Glutamatergic neuron (in vitro differentiated cells): ENCODE measurements around the gene CLIP1. TPM values are rescaled to one million over a fixed set of nuclear protein-coding genes. Genes with fewer than 3 reads are reported as not detected.

Experiments
- DNase-seq: peaks from one replicate; pipeline ENCODE4 v3.0.0; 2022
- H3K27ac Mint-ChIP-seq: one replicate; pipeline ENCODE4 v1.8.0; 2020; ENCODE audit warnings: mild to moderate bottlenecking, mixed read lengths, inconsistent platforms; ENCODE audit not compliant: unreplicated experiment
- H3K27me3 Mint-ChIP-seq: one replicate; pipeline ENCODE4 v1.8.0; 2020; ENCODE audit warnings: mild to moderate bottlenecking, moderate library complexity, mixed read lengths, inconsistent platforms; ENCODE audit not compliant: unreplicated experiment
- H3K36me3 Mint-ChIP-seq: one replicate; pipeline ENCODE4 v1.8.0; 2020; ENCODE audit warnings: mild to moderate bottlenecking, mixed read lengths, inconsistent platforms; ENCODE audit not compliant: unreplicated experiment
- H3K4me1 Mint-ChIP-seq: one replicate; pipeline ENCODE4 v1.8.0; 2020; ENCODE audit warnings: mild to moderate bottlenecking, low read depth, mixed read lengths, inconsistent platforms; ENCODE audit not compliant: unreplicated experiment
- H3K4me3 Mint-ChIP-seq: one replicate; pipeline ENCODE4 v1.8.0; 2020; ENCODE audit warnings: mild to moderate bottlenecking, mixed read lengths, inconsistent platforms; ENCODE audit not compliant: unreplicated experiment
- H3K9me3 Mint-ChIP-seq: one replicate; pipeline ENCODE4 v1.8.0; 2020; ENCODE audit warnings: mild to moderate bottlenecking, moderate library complexity, mixed read lengths, inconsistent platforms; ENCODE audit not compliant: unreplicated experiment
- CTCF ChIP-seq: fragments of 200-600 bp; sonication (generic); IDR thresholded peaks from one replicate; pipeline ENCODE4 v1.5.0; 2021; ENCODE audit not compliant: partially characterized antibody, unreplicated experiment
- total RNA-seq: library from RNA; stranded (reverse); fragmentation: NEBNext Ultra II Directional; extraction: Animal tissue kit (Norgen Biotek cat#: 25700); gene quantifications from one replicate; pipeline ENCODE4 v1.2.1, GENCODE V29; 2021; ENCODE audit not compliant: unreplicated experiment

CLIP1 gene
- total RNA-seq, 1 donor from 2014 or later: 65.7 TPM

- no peak for DNase-seq
- Mint-ChIP-seq H3K27me3 (no peaks in the 10 kb centered on the region), H3K4me1 (peaks cover 3% of the 10 kb centered on the region), H3K27ac (no peak overlapping the region), H3K4me3 (no peak overlapping the region), H3K9me3 (no peaks in the 10 kb centered on the region), H3K36me3 (no peaks in the 10 kb centered on the region)
- TF ChIP-seq CTCF: no peak
Measured at GRCh38 chr12:122311696-122312095, 110.8 kb downstream of the CLIP1 start.

- no peaks in the 10 kb centered on the region for H3K36me3 Mint-ChIP-seq
- no peak for TF ChIP-seq CTCF
- peak overlapping the region; percentile 49 for H3K27ac Mint-ChIP-seq
- no peaks in the 10 kb centered on the region for H3K27me3 Mint-ChIP-seq
- H3K9me3 Mint-ChIP-seq: peaks cover 2% of the 10 kb centered on the region
- peaks cover 3% of the 10 kb centered on the region for H3K4me1 Mint-ChIP-seq
- H3K4me3 Mint-ChIP-seq: no peak overlapping the region
- DNase-seq: no peak
Measured at GRCh38 chr12:122310626-122311333, 111.7 kb downstream of the CLIP1 start.

GRCh38 chr12:122309564-122310121 lies 112.8 kb downstream of the CLIP1 start:
- DNase-seq: no peak
- H3K36me3 Mint-ChIP-seq: no peaks in the 10 kb centered on the region
- TF ChIP-seq CTCF: no peak
- no peak overlapping the region for H3K27ac Mint-ChIP-seq
- H3K4me1 Mint-ChIP-seq: peaks cover 3% of the 10 kb centered on the region
- H3K4me3 Mint-ChIP-seq: no peak overlapping the region
- peaks cover 2% of the 10 kb centered on the region for H3K9me3 Mint-ChIP-seq
- no peaks in the 10 kb centered on the region for H3K27me3 Mint-ChIP-seq

- Mint-ChIP-seq H3K9me3 (peaks cover 2% of the 10 kb centered on the region), H3K36me3 (no peaks in the 10 kb centered on the region)
Measured at GRCh38 chr12:122308811-122309210, 113.7 kb downstream of the CLIP1 start.

More at GRCh38 chr12:122308811-122309210, 113.7 kb downstream of the CLIP1 start:
- Mint-ChIP-seq H3K27ac (no peak overlapping the region), H3K4me3 (no peak overlapping the region), H3K4me1 (peaks cover 3% of the 10 kb centered on the region), H3K27me3 (no peaks in the 10 kb centered on the region)
- DNase-seq: no peak
- TF ChIP-seq CTCF: no peak
